ENCODE data around the gene UGT3A1.

The UGT3A1 gene

DNA sequence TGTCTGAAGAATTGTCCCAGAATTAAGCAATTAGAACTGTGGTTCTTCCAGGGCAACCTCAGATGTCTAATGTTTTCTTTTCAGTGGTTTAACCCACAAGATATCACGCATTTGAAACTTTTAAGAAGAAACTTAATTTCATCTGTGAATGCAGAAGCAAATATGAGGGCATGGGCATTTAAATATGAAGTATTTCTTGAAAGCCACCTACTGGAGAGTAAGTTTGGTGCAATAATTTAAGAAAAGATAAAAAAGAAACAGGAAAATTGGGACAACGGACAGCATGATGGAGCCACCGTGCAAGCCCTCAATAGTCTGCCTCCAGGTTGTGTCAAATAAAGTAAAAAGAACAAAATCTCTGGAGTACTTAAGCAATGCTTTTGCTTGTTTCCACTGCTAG lies 51.6 kb downstream of the UGT3A1 start:
- no peaks in the 10 kb centered on the region for H3K9me2 ChIP-seq (ENCODE audit: low read depth, low read length)
- no peaks in the 10 kb centered on the region for H3K4me1 ChIP-seq (ENCODE audit: insufficient read depth, low read length, severe bottlenecking)
- no peaks in the 10 kb centered on the region for H3K27me3 ChIP-seq (ENCODE audit: insufficient read depth, low read length)
- no peaks in the 10 kb centered on the region for H3F3A ChIP-seq (ENCODE audit: insufficient read depth, low read length)
- H3K9ac ChIP-seq (ENCODE audit: low read length) = no peak overlapping the region
- TF ChIP-seq, protein P1, sequence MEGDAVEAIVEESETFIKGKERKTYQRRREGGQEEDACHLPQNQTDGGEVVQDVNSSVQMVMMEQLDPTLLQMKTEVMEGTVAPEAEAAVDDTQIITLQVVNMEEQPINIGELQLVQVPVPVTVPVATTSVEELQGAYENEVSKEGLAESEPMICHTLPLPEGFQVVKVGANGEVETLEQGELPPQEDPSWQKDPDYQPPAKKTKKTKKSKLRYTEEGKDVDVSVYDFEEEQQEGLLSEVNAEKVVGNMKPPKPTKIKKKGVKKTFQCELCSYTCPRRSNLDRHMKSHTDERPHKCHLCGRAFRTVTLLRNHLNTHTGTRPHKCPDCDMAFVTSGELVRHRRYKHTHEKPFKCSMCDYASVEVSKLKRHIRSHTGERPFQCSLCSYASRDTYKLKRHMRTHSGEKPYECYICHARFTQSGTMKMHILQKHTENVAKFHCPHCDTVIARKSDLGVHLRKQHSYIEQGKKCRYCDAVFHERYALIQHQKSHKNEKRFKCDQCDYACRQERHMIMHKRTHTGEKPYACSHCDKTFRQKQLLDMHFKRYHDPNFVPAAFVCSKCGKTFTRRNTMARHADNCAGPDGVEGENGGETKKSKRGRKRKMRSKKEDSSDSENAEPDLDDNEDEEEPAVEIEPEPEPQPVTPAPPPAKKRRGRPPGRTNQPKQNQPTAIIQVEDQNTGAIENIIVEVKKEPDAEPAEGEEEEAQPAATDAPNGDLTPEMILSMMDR (IDR thresholded peaks at IDR 0.05; ENCODE audit: low read length) = peak; percentile 41
- no peak for TF ChIP-seq EZH2 (IDR thresholded peaks at IDR 0.05; ENCODE audit: borderline replicate concordance, low read length)
- no peak overlapping the region for H3K4me3 ChIP-seq (ENCODE audit: low read depth, low read length, poor library complexity, severe bottlenecking)
- H3K9me3 ChIP-seq (ENCODE audit: low read length) = no peaks in the 10 kb centered on the region
- no peak overlapping the region for H3K4me2 ChIP-seq (ENCODE audit: low read length)
- H4K20me1 ChIP-seq (ENCODE audit: insufficient read depth, low read length) = no peaks in the 10 kb centered on the region
- H3K79me2 ChIP-seq (ENCODE audit: insufficient read depth, low read length) = no peaks in the 10 kb centered on the region
- H2AFZ ChIP-seq (ENCODE audit: low read length) = no peak overlapping the region
- H3K36me3 ChIP-seq (ENCODE audit: insufficient read depth, low read length) = no peaks in the 10 kb centered on the region
- H3K27ac ChIP-seq (ENCODE audit: low read depth, low read length, poor library complexity, severe bottlenecking) = no peak overlapping the region

DNA sequence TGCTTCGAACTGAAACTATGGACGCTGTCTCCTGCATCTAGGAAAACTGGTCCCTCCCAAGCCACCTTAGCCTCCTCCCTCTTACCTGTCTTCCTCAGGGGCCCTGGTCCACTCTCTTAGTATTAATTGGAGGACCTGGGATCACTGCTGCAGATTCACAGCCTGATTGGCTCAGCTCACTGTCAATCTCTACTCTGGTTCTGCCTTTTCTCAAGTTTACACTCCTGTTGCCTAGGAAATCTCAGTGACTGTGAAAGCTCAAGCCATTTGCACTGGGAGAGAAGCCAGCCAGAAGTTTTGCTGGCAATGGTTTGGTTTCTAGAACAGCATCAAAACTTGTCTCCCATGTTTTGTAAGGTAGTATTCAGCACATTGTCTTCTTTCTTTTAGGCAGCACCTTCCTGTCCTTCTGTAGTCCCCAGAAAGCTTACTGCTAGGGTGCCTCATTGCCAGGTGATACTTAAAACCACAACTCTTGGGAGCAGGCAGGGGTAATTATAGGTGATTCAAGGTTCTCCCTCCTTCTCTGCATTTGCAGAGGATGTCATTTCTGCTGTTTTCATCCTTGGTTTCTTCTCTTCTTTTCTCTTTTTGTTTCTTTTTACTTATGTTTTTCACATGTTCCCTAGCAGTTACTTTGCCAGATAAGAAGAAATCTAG lies 52.5 kb downstream of the UGT3A1 start, which contains the start of gene CAPSL:
TSS of gene CAPSL (minus strand) at position 55 of the 660 bp plus-strand sequence. CDS start 17,502 bp downstream, outside the sequence.
- no peak within 1 kb of the TSS for H3K4me2 ChIP-seq (ENCODE audit: low read length)
- H3K36me3 ChIP-seq (ENCODE audit: insufficient read depth, low read length) = no peaks in the 10 kb centered on the region
- H3K27ac ChIP-seq (ENCODE audit: low read depth, low read length, poor library complexity, severe bottlenecking) = no peak within 1 kb of the TSS
- no peaks in the 10 kb centered on the region for H3K9me3 ChIP-seq (ENCODE audit: low read length)
- no peak within 1 kb of the TSS for H3K9ac ChIP-seq (ENCODE audit: low read length)
- H3K27me3 ChIP-seq (ENCODE audit: insufficient read depth, low read length) = no peaks in the 10 kb centered on the region
- no peaks in the 10 kb centered on the region for H4K20me1 ChIP-seq (ENCODE audit: insufficient read depth, low read length)
- no peaks in the 10 kb centered on the region for H3K79me2 ChIP-seq (ENCODE audit: insufficient read depth, low read length)
- H3K4me1 ChIP-seq (ENCODE audit: insufficient read depth, low read length, severe bottlenecking) = no peaks in the 10 kb centered on the region
- no peak for TF ChIP-seq EZH2 (IDR thresholded peaks at IDR 0.05; ENCODE audit: borderline replicate concordance, low read length)
- TF ChIP-seq, protein P1 (IDR thresholded peaks at IDR 0.05; ENCODE audit: low read length) = no peak
- H3K4me3 ChIP-seq (ENCODE audit: low read depth, low read length, poor library complexity, severe bottlenecking) = no peak within 1 kb of the TSS
- no peaks in the 10 kb centered on the region for H3F3A ChIP-seq (ENCODE audit: insufficient read depth, low read length)
- no peak within 1 kb of the TSS for H2AFZ ChIP-seq (ENCODE audit: low read length)
- no peaks in the 10 kb centered on the region for H3K9me2 ChIP-seq (ENCODE audit: low read depth, low read length)

DNA sequence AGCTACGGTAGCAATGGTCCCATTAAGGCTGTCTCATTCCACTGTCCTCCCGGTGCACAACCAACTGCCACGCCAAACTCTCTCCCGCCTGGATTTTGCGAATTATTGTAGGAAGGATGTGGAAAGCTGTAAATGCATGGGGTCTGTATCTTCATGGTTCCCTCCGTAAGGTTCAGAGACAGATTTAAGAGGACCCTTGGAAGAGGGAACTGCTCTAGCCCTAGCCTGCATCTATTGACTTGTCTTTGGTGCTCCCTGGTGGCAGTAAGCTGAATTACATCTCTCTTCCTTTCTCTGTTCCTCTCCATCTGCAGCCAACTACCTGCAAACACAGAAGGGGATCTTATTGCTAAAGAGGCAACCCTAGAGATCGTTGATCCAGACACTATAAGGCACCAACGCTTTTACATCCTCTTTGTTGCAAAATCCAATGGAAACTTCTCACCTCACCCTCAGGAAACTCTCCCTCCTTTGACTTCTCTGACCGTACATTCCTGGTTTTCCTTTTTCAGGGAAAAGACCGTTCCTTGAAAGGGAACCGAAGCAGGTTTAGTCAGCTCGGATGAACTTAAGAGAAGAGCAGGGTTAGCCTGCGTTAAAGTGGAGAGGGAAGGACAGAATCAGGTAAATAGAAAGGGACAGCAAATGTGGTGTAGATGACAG lies 64.7 kb downstream of the UGT3A1 start:
- Histone ChIP-seq H4K20me1 (ENCODE audit: insufficient read depth, low read length) (no peaks in the 10 kb centered on the region), H3F3A (ENCODE audit: insufficient read depth, low read length) (no peaks in the 10 kb centered on the region), H2AFZ (ENCODE audit: low read length) (no peak overlapping the region), H3K79me2 (ENCODE audit: insufficient read depth, low read length) (no peaks in the 10 kb centered on the region), H3K27ac (ENCODE audit: low read depth, low read length, poor library complexity, severe bottlenecking) (peak overlapping the region; percentile 4), H3K4me3 (ENCODE audit: low read depth, low read length, poor library complexity, severe bottlenecking) (peak overlapping the region; percentile 31), H3K9ac (ENCODE audit: low read length) (peak overlapping the region; percentile 26; the same call in 1 of the 2 replicates), H3K9me3 (ENCODE audit: low read length) (no peaks in the 10 kb centered on the region), H3K9me2 (ENCODE audit: low read depth, low read length) (no peaks in the 10 kb centered on the region), H3K27me3 (ENCODE audit: insufficient read depth, low read length) (no peaks in the 10 kb centered on the region; the same call in 1 of the 2 replicates), H3K4me2 (ENCODE audit: low read length) (peak overlapping the region; percentile 66), H3K4me1 (ENCODE audit: insufficient read depth, low read length, severe bottlenecking) (peaks cover 46% of the 10 kb centered on the region), H3K36me3 (ENCODE audit: insufficient read depth, low read length) (no peaks in the 10 kb centered on the region)
- TF ChIP-seq, protein P1 (IDR thresholded peaks at IDR 0.05; ENCODE audit: low read length) = peak; percentile 89
- TF ChIP-seq EZH2 (IDR thresholded peaks at IDR 0.05; ENCODE audit: borderline replicate concordance, low read length) = no peak
